K562 (cell line): Measurements from ENCODE around the gene NMUR2.

ENCODE experiments used
- CBFB ChIP-seq: sonication (generic); formaldehyde crosslinking; IDR thresholded peaks from 2 replicates; pipeline ENCODE4 v1.4.0; 2020; ENCODE audit warnings: mild to moderate bottlenecking, missing genetic modification reagents
- CEBPB ChIP-seq: fragments of 450-650 bp; IDR thresholded peaks from 2 replicates; pipeline ENCODE4 v1.6.1; 2016; ENCODE audit warnings: missing genetic modification characterization, missing compliant biosample characterization
- EP300 ChIP-seq: IDR thresholded peaks from 2 replicates; pipeline ENCODE4 v1.6.1; 2012; ENCODE audit warnings: low read length, improper control_type of control experiment
- GABPA ChIP-seq: fragments of 200-800 bp; sonication (Bioruptor generic); conservative IDR thresholded peaks from 2 replicates; pipeline ENCODE4 v1.6.1; 2016; ENCODE audit warnings: low read depth, missing genetic modification characterization, missing compliant biosample characterization
- NBN ChIP-seq: fragments of 450-650 bp; IDR thresholded peaks from 2 replicates; pipeline ENCODE4 v1.6.1; 2016; ENCODE audit warnings: low read depth, mild to moderate bottlenecking
- POLR2A ChIP-seq: fragments of 450-650 bp; conservative IDR thresholded peaks from 2 replicates; pipeline ENCODE4 v1.6.1; 2016
- POLR2AphosphoS5 ChIP-seq: IDR thresholded peaks from 2 replicates; pipeline ENCODE4 v1.6.1; 2011; ENCODE audit warnings: mild to moderate bottlenecking, low read depth, low read length, moderate library complexity; ENCODE audit not compliant: control insufficient read depth, insufficient read depth
- SRSF9 ChIP-seq: fragments of 200-400 bp; formaldehyde crosslinking; IDR thresholded peaks from 2 replicates; pipeline ENCODE4 v1.6.1; 2017; ENCODE audit warnings: low read depth, low read length, borderline replicate concordance
- TF ChIP-seq, protein P1 (sequence below), 3 experiments: IDR thresholded peaks in 2 of 3; conservative IDR thresholded peaks in 1 of 3; 2 replicates each; pipeline ENCODE4 v1.5.1; 2011 to 2012; ENCODE audit warnings: low read length in 3 of 3, mild to moderate bottlenecking in 3 of 3, control low read depth in 2 of 3, improper control_type of control experiment in 1 of 3, inconsistent platforms in 1 of 3, low read depth in 1 of 3, mixed read lengths in 1 of 3, moderate library complexity in 1 of 3; ENCODE audit not compliant: insufficient read depth in 2 of 3
- TF ChIP-seq, protein P2 (sequence below): sonication (generic); formaldehyde crosslinking; IDR thresholded peaks from 2 replicates; pipeline ENCODE4 v1.9.0; 2022; ENCODE audit warnings: mild to moderate bottlenecking, missing genetic modification reagents
- TF ChIP-seq, protein P3 (sequence below): sonication (generic); formaldehyde crosslinking; IDR thresholded peaks from 2 replicates; pipeline ENCODE4 v1.8.0; 2022; ENCODE audit warnings: mild to moderate bottlenecking, missing genetic modification reagents
- TF ChIP-seq, protein P4 (sequence below): IDR thresholded peaks from 2 replicates; pipeline ENCODE4 v1.6.1; 2012; ENCODE audit warnings: low read depth, low read length, improper control_type of control experiment, borderline replicate concordance
- TF ChIP-seq, protein P5 (sequence below): fragments of 250-450 bp; sonication (Bioruptor Pico); IDR thresholded peaks from 2 replicates; pipeline ENCODE4 v1.5.0; 2020; ENCODE audit warnings: mild to moderate bottlenecking, borderline replicate concordance

DNA sequence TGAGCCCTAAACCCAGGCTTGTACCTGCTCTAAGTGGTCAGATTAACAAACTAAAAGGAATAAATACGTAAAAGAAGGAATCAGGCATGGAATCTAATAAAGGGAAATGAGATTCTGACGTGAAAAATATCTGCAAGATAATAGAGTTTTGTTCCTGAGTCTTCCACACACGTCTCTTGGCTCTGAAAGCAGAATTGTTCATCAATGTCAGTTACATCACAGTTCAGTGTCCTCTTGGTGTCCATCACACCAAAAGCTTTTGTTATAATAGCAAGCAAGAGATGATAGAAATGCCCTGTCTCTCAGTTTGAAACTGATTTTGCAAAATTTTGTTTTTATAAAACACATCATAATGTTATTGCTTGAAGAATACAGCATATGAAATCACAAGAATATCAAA lies 34.7 kb upstream of the NMUR2 start:
- TF ChIP-seq, protein P1, sequence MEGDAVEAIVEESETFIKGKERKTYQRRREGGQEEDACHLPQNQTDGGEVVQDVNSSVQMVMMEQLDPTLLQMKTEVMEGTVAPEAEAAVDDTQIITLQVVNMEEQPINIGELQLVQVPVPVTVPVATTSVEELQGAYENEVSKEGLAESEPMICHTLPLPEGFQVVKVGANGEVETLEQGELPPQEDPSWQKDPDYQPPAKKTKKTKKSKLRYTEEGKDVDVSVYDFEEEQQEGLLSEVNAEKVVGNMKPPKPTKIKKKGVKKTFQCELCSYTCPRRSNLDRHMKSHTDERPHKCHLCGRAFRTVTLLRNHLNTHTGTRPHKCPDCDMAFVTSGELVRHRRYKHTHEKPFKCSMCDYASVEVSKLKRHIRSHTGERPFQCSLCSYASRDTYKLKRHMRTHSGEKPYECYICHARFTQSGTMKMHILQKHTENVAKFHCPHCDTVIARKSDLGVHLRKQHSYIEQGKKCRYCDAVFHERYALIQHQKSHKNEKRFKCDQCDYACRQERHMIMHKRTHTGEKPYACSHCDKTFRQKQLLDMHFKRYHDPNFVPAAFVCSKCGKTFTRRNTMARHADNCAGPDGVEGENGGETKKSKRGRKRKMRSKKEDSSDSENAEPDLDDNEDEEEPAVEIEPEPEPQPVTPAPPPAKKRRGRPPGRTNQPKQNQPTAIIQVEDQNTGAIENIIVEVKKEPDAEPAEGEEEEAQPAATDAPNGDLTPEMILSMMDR (IDR thresholded peaks at IDR 0.05 in 2 of 3, conservative IDR thresholded peaks at IDR 0.05 in 1 of 3; ENCODE audit: insufficient read depth in 2 of 3, low read depth in 1 of 3, low read length in 3 of 3) = no peak
- TF ChIP-seq POLR2A (no peak), EP300 (no peak), NBN (no peak), CEBPB (no peak), CBFB (CRISPR knock-in tag) (no peak), SRSF9 (no peak), POLR2AphosphoS5 (no peak), GABPA (no peak)
- TF ChIP-seq, protein P2, sequence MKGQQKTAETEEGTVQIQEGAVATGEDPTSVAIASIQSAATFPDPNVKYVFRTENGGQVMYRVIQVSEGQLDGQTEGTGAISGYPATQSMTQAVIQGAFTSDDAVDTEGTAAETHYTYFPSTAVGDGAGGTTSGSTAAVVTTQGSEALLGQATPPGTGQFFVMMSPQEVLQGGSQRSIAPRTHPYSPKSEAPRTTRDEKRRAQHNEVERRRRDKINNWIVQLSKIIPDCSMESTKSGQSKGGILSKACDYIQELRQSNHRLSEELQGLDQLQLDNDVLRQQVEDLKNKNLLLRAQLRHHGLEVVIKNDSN (CRISPR knock-in tag) = no peak
- TF ChIP-seq, protein P3, sequence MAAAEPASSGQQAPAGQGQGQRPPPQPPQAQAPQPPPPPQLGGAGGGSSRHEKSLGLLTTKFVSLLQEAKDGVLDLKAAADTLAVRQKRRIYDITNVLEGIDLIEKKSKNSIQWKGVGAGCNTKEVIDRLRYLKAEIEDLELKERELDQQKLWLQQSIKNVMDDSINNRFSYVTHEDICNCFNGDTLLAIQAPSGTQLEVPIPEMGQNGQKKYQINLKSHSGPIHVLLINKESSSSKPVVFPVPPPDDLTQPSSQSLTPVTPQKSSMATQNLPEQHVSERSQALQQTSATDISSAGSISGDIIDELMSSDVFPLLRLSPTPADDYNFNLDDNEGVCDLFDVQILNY (CRISPR knock-in tag) = no peak
- TF ChIP-seq, protein P4, sequence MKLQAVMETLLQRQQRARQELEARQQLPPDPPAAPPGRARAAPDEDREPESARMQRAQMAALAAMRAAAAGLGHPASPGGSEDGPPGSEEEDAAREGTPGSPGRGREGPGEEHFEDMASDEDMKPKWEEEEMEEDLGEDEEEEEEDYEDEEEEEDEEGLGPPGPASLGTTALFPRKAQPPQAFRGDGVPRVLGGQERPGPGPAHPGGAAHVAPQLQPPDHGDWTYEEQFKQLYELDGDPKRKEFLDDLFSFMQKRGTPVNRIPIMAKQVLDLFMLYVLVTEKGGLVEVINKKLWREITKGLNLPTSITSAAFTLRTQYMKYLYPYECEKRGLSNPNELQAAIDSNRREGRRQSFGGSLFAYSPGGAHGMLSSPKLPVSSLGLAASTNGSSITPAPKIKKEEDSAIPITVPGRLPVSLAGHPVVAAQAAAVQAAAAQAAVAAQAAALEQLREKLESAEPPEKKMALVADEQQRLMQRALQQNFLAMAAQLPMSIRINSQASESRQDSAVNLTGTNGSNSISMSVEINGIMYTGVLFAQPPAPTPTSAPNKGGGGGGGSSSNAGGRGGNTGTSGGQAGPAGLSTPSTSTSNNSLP = no peak
- TF ChIP-seq, protein P5, sequence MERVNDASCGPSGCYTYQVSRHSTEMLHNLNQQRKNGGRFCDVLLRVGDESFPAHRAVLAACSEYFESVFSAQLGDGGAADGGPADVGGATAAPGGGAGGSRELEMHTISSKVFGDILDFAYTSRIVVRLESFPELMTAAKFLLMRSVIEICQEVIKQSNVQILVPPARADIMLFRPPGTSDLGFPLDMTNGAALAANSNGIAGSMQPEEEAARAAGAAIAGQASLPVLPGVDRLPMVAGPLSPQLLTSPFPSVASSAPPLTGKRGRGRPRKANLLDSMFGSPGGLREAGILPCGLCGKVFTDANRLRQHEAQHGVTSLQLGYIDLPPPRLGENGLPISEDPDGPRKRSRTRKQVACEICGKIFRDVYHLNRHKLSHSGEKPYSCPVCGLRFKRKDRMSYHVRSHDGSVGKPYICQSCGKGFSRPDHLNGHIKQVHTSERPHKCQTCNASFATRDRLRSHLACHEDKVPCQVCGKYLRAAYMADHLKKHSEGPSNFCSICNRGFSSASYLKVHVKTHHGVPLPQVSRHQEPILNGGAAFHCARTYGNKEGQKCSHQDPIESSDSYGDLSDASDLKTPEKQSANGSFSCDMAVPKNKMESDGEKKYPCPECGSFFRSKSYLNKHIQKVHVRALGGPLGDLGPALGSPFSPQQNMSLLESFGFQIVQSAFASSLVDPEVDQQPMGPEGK (CRISPR knock-in tag) = no peak
